Colon (tissue), 2 donors: ENCODE results near the gene FNDC3B.
"Not testable (repeated sequence)": the region's sequence is repeated elsewhere in the genome, so short reads cannot be mapped to it uniquely, and the experiment has no call there.

Source experiments
- FAIRE-seq: peaks from 2 replicates; lab custom pipeline; 2012; peaks lifted over from hg19 to GRCh38; lab: Jason Lieb, UNC
- donor health status: control.
- donor health status: control.

FNDC3B gene

GRCh38 chr3:172342097-172342659 lies 302.8 kb downstream of the FNDC3B start:
- FAIRE-seq, result no peak

GRCh38 chr3:172343117-172343516 lies 303.7 kb downstream of the FNDC3B start:
- FAIRE-seq, result no peak

DNA sequence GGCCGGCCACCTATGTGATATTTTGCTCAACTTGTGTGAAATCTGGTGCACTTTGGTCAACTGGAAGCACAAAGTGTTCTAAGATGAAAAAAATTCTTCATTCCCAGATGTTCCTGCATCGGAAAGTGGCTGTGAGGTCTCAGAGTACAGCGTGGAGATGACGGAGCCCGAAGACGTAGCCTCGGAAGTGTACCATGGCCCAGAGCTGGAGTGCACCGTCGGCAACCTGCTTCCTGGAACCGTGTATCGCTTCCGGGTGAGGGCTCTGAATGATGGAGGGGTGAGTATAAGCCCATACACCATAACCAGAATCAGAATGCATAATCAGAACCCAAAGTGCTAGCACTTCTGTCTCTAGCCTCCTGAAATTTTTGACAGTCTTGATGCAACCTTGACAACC lies 304.6 kb downstream of the FNDC3B start:
- no peak for FAIRE-seq

- FAIRE-seq, result no peak
Observed at GRCh38 chr3:172346161-172346560, 306.8 kb downstream of the FNDC3B start.

DNA sequence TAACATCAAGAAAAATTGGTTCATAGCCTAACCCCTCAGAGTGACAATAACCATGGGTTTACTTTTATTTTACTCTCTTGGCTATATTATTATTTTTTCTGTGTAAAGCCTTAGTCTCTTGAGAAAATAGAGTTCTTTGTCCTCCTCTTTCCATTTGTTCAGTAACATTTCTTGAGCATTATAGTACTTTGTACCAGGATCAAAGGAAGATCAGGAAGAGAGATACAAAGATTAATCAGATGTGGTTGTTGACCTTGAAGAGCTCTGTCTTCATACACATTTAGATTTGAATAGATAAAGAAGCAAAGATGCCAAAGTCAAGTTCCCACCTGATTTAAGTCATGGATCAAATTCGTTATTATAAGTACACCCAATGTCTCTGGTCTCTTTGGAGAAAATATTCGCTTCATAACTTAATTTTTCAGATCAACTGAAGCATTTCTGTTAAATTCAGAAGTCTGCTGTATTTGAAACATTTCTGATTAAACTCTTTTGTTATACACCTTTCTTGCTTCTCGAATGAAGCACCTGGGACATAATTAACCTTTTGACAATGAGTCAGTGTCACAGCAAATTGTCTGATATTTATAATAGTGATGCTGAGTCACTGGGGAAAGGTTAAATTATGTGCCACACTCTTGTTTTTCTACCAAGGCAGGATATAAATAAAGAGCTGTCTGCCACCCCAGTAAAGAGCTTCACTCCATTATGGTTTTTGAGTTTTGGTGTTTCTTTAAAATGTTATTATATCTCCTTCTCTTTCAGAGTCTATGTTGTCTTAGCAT lies 308.7 kb downstream of the FNDC3B start:
- no peak for FAIRE-seq

DNA sequence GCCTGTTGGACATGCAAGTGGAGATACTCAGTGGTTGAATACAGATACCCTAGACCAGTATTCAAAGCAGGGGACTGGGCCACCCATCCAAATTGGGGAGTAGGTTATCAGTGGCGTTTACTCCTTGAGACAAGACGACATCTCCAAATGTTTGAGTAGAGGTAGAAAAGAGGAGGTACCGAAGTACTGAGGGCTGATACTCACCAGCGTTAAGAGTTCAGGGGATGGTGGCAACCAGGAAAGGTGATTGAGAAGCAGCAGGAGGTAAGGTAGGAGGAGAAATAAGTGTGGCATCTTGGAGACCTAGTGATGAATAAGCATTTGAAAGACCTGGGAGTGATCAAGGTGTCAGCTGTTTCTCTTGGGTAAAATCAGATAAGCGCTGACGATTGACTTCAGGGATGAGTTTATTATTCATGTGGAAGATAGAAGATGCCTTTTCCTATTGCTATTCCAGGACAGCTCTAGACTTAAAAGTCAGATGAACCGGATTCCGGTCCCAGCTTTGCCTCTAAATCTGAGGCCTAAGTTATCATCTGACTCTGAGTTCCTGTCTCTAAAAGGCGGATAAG lies 312.6 kb downstream of the FNDC3B start:
- no peak for FAIRE-seq

- no peak for FAIRE-seq
Observed at GRCh38 chr3:172352786-172353185, 313.4 kb downstream of the FNDC3B start.

DNA sequence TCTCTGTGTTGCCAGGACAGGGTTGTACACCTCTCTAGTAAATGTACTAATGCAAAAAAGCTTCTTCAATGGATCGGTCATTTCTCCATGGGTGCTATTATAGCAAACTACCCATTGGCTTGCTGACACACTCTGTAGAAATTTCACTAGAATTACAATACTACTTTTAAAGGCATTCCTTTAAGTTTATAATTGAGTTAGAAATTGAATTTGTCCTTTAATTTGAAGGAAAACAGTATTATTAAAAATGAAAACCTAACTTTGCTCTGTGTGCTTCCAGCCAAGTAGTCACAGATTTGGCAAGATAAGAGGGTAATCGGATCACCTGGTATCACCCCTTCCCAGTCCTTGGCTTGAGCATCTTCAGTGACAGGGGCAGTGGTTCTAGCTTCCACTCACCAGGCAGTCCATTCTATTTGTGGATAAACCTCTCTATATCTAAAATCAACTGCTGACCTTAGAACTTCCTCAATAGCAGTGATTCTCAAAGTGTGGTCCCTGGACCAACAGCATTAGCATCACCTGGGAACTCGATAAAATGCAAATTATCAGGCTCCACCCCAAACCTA lies 315.6 kb downstream of the FNDC3B start:
- no peak for FAIRE-seq

DNA sequence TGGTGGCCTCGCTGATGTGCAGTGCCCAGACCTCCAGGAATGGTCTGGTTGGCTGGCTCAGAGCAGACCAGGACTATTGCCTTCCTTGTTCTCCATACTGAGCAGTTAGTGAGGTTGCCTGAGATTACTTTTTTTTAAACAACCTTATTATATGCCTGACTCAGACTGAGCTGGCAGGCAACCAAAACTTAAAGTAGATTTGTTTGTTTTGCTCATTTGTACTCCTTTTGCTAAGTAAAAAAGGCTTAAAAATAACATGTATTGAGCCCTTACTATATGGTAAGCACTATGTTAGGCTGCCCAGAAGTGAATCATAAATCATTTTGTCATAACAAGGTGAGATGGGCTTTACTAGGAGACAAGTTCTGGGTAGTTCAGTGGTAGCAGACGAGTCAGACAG lies 316.5 kb downstream of the FNDC3B start:
- FAIRE-seq, result no peak

DNA sequence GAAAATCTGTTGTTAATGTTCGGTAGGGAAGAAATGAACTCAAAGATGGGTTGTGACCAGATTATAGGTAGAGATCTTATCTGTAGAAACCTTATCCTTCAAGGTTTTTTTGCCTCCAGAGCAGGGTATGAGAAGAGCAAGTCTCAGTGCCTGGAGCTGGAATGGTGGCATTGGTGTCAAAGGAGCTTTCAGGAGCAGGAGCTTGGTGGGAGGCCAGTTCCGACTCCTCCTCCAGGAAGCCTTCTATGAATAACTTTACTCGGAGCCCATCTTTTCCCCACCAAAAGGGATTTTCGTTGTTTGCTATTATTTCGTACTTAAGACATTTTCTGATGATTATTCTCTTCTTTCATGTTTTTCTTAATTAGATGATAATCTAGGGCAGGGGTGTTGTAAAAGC lies 317.0 kb downstream of the FNDC3B start:
- FAIRE-seq, result no peak

DNA sequence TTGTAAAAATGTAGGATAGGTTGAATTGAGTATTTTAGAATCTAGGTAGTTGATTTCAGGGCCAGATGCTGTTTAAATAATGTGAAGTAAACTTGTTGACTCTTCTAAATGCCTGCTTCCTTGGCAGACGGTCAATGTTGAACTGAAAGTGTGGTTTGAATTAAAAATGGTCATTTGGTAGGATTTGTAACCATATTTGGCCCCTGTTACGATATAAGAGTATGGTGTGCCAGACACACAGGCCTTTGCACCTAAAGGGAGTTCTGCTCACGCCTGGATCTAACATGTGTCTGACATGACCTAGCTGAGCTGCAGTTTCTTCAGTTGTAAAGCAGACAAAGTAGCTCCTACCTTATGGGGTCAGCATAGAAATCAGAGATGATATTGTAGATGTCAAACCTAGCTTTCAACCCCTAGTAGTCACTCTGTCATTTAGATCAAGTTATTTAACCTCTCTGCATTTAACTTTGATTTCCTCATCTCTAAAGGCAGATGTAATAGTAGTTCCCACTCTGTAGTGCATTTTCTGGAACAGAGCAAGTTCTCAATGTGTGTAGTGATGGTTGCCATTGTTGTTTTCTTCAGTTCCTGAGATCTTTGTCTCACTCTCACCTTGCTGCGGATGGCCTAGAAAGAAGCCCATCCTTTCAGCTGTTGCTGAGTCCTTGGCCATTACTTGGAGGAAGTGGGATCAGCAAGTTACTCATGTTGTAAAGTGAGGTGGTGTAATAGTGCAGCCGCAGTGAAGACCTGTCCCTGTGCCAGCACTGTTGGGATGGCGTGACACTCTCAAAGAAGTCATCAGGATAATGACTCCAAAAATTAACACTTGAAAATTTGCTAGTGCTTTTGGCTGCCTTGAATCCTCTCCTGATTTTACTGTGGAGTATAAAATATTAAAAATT lies 318.7 kb downstream of the FNDC3B start:
- FAIRE-seq, result no peak

DNA sequence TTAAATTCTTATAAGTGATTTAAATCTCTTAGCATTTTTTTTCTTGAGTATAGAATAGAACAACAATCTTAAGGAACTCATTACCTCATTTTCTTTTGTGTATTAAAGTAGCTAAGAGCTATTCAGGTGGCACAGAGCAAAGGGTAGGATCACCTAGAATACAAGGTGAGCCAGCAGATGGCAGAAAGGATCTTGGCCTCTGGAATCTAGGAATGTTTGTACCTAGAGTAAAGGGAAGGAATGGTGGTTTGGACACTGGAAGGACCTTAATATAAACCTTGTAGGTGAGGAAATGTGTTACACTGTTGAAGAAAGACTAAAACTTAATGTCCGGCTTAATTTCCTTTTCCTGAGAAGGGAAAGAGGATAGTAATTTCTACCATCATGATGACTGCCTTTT lies 319.9 kb downstream of the FNDC3B start:
- no peak for FAIRE-seq

DNA sequence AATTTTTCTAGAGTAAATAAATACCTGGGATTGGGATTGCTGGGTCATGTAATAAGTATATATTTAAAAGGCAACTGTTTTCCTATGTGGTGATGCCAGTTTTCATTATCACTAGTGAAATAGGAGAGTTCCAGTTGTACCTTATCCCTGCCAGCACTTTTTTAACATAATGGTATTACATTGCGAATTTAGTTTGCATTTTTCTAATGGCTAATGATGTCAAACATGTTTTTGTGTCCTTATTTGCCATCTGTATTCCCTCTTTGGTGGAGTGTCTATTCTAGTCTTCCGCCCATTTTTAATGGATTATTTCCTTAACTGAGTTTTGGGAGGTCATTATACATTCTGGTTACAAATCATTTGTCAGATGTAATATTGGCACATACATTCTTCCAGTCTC lies 320.6 kb downstream of the FNDC3B start:
- FAIRE-seq, result no peak

DNA sequence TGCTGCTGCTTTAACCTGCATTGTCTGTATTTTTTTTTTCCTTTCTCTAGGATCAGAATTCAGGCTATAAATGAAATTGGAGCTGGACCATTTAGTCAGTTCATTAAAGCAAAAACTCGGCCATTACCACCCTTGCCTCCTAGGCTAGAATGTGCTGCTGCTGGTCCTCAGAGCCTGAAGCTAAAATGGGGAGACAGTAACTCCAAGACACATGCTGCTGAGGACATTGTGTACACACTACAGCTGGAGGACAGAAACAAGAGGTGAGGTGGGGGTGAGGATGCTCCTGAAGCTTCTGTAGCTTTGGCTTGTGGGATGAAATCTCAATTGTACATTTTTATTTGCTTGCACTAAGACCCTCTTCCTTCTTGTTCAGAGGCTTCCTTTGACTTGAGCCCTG lies 323.2 kb downstream of the FNDC3B start:
- no peak for FAIRE-seq

DNA sequence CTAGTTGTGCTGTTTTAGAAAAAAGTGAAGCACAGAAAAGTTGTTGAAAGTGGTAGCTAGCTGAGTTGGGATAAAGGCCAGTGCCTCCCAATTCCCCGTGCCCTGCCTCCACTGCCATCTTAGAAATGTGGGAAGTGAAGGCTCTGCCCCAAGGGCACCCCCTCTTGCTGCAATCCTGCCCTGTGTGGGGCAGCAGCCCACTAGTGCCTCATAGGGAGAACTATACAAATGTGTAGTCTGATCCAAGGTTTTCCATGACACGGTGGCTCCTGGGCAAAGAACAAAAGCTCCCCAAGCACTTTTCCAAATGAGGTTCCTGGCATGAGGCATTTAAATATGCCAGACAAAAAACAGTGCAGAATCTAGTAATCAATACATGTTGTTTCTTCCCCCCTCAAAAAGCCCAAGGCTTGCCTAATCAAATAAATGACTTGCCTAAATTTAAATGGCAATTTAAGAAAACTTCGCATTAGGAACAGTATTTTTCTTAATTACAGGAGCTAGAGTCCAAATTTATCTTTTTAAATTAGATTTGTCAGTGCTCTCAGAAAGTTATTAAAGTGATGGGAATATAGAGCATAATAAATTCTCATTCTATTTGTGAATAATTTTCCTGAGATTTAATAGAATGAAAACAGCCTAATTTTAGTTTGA lies 325.1 kb downstream of the FNDC3B start:
- FAIRE-seq, result no peak

DNA sequence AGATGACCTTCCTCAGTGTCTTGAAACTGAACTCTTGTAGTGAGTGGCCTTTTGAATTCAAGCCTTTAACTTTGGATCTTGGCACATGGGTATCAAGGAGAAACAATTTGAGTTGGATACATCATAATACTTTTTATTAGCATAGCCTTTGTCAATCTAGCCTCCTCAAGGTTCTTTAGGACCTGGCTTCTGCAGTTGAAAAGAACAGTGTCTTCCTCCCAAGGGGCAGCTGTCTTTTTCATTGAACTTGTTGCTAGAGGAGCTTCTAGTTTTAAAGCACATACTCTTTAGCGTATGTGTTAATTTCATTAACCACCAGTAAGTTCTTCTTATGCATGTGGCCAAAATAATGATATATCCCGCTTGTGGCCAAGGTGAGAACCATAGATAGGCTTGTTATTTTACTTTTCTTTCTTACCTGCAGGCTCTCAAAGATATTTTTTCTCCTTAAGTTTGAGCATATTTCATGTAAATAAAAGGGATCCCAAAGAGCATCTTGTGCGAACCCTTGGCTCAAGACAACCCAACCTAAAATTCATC lies 325.7 kb downstream of the FNDC3B start:
- no peak for FAIRE-seq

DNA sequence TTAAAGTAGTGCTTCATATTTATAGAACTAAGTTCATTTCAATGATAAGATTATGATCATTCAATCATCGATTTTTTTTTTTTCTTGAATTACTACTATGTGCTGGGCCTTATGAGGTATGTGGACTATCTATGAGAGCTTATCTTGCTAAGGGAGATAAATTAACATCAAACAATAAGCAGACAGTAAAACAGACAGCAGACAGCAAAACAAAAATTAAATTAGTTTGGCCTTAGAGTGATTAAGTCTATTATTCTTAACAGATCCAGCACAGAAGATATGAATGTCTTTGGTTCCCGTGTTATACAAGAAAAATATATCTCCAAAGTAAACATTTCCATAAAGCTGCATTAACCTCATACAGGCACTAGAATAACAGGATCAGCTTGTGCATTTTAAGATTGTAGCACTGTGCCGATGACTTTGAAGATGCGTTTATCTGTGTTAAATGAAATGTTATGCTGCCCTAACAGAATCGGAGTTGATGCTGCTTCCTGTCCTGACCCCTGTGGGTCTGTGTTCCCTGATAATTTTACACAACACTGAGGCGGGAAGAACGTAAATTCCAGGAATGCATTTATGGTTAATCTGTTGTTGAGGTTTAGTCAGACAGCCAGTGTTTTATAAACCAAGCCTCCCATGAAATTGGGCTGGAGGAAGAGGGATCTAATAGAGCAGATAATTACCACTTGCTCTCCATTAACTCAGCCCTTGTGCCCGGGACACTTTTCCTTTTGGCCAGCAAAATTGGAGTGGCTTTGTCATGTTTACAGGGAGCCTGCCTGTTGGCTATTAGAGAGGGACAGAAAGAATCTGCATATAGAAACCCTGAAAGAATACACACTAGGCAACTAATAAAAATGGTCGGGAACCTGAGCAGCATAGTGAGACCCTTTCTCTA lies 328.1 kb downstream of the FNDC3B start:
- FAIRE-seq, result no peak

- FAIRE-seq, result not testable (repeated sequence)
Observed at GRCh38 chr3:172368556-172368955, 329.2 kb downstream of the FNDC3B start.

- no peak for FAIRE-seq
Observed at GRCh38 chr3:172369590-172370259, 330.3 kb downstream of the FNDC3B start.

GRCh38 chr3:172370419-172370818 lies 331.0 kb downstream of the FNDC3B start:
- no peak for FAIRE-seq
